CD4-positive, alpha-beta T cell treated with Interleukin-15 for 1 hour (primary cell): Measurements from ENCODE around the gene OPA3.
"Not testable (repeated sequence)": the region's sequence is repeated elsewhere in the genome, so short reads cannot be mapped to it uniquely, and the experiment has no call there.

Source experiments
- DNase-seq: peaks from one replicate; pipeline ENCODE4 v3.0.0-alpha.2; 2020

OPA3 gene

GRCh38 chr19:45584332-45585157 is at the start of gene OPA3:
OPA3 (minus strand) TSS chr19:45584802; CDS start chr19:45584764, 38 bp downstream.
- DNase-seq, result peak; percentile 100

GRCh38 chr19:45632468-45633196 is 48.0 kb upstream of the OPA3 start:
- DNase-seq, result peak; percentile 51

GRCh38 chr19:45630463-45630862 is 45.9 kb upstream of the OPA3 start:
- no peak for DNase-seq

GRCh38 chr19:45629704-45630103 is 45.1 kb upstream of the OPA3 start:
- no peak for DNase-seq

GRCh38 chr19:45628219-45628618 is 43.6 kb upstream of the OPA3 start:
- DNase-seq, result not testable (repeated sequence)

GRCh38 chr19:45623984-45624383 is 39.4 kb upstream of the OPA3 start:
- no peak for DNase-seq

- no peak for DNase-seq
These were observed 37.4 kb upstream of the OPA3 start for GRCh38 chr19:45621976-45622503.

GRCh38 chr19:45621389-45621788 is 36.8 kb upstream of the OPA3 start:
- no peak for DNase-seq

- no peak for DNase-seq
These were observed 32.1 kb upstream of the OPA3 start for GRCh38 chr19:45616704-45617017.

GRCh38 chr19:45615795-45616703 is 31.4 kb upstream of the OPA3 start:
- DNase-seq, result peak; percentile 79

GRCh38 chr19:45615056-45615455 is 30.5 kb upstream of the OPA3 start:
- DNase-seq, result not testable (repeated sequence)

- DNase-seq, result peak; percentile 47
These were observed 29.5 kb upstream of the OPA3 start for GRCh38 chr19:45613926-45614725.

GRCh38 chr19:45608948-45609347 is 24.3 kb upstream of the OPA3 start:
- no peak for DNase-seq

- peak; percentile 34 for DNase-seq
These were observed 22.7 kb upstream of the OPA3 start for GRCh38 chr19:45607071-45608029.

- DNase-seq, result no peak
These were observed 17.1 kb upstream of the OPA3 start, which contains the start of gene GPR4 for GRCh38 chr19:45601524-45602374. GPR4 (minus strand) TSS chr19:45602212; CDS start chr19:45591866, 10,346 bp downstream.

GRCh38 chr19:45601115-45601514 is 16.5 kb upstream of the OPA3 start:
- no peak for DNase-seq

GRCh38 chr19:45600340-45600885 is 15.8 kb upstream of the OPA3 start:
- DNase-seq, result no peak

- no peak for DNase-seq
These were observed 14.7 kb upstream of the OPA3 start for GRCh38 chr19:45599286-45599685.

GRCh38 chr19:45598267-45599001 is 13.8 kb upstream of the OPA3 start:
- DNase-seq, result no peak
